Measurements from ENCODE around the gene ZFPL1. TPM values are rescaled to one million over a fixed set of nuclear protein-coding genes. Genes with fewer than 3 reads are reported as not detected.

The ZFPL1 gene
- total and polyA plus RNA-seq, 5 donors from 2014 or later: 27.0 to 42.9 (median 32.5) TPM

GRCh38 chr11:65096926-65097325 is 12.9 kb downstream of the ZFPL1 start:
- Histone ChIP-seq H3K36me3 (ENCODE audit: control insufficient read depth, insufficient read depth, low read length) (peaks cover 16% of the 10 kb centered on the region), H3K9me3 (ENCODE audit: control insufficient read depth in 2 of 2, low read length in 2 of 2) (no peaks in the 10 kb centered on the region), H3K4me3 (ENCODE audit: low read depth, low read length) (peak overlapping the region; percentile 82), H3K27me3 (ENCODE audit: control insufficient read depth, insufficient read depth, low read length) (no peaks in the 10 kb centered on the region), H3K4me1 (ENCODE audit: control insufficient read depth, insufficient read depth, low read length, poor library complexity, severe bottlenecking) (peaks cover 24% of the 10 kb centered on the region), H3K27ac (ENCODE audit: insufficient read depth, low read length, poor library complexity, severe bottlenecking) (peak overlapping the region; percentile 88)
- Mint-ChIP-seq H3K27ac (peak overlapping the region in 2 of 3 donors; percentile 93 to 96), H3K36me3 (peaks cover 11% of the 10 kb centered on the region), H3K9me3 (peaks cover 0 to 2% (median 0%) of the 10 kb centered on the region in 7 donors), H3K4me1 (peaks cover 8 to 30% (median 12%) of the 10 kb centered on the region in 4 donors), H3K4me3 (peak overlapping the region; percentile 88 to 96 (median 92)), H3K27me3 (no peaks in the 10 kb centered on the region)
- no peak for DNase-seq
- no peak for ATAC-seq (ENCODE audit: low read depth in 2 of 2)

GRCh38 chr11:65100674-65101350 is 16.8 kb downstream of the ZFPL1 start:
- Histone ChIP-seq H3K36me3 (ENCODE audit: control insufficient read depth, insufficient read depth, low read length) (peaks cover 40% of the 10 kb centered on the region), H3K27me3 (ENCODE audit: control insufficient read depth, insufficient read depth, low read length) (no peaks in the 10 kb centered on the region), H3K9me3 (ENCODE audit: control insufficient read depth in 2 of 2, low read length in 2 of 2) (no peaks in the 10 kb centered on the region), H3K27ac (ENCODE audit: insufficient read depth, low read length, poor library complexity, severe bottlenecking) (no peak overlapping the region), H3K4me1 (ENCODE audit: control insufficient read depth, insufficient read depth, low read length, poor library complexity, severe bottlenecking) (peaks cover 20% of the 10 kb centered on the region), H3K4me3 (ENCODE audit: low read depth, low read length) (no peak overlapping the region)
- H3K27ac Mint-ChIP-seq: no peak overlapping the region
- peaks cover 21% of the 10 kb centered on the region for H3K36me3 Mint-ChIP-seq
- peaks cover 0 to under 1% (median 0%) of the 10 kb centered on the region in 7 donors for H3K9me3 Mint-ChIP-seq
- peak overlapping the region in 1 of 4 donors; percentile 15 for H3K4me3 Mint-ChIP-seq
- H3K27me3 Mint-ChIP-seq: no peaks in the 10 kb centered on the region
- peaks cover 11 to 39% (median 22%) of the 10 kb centered on the region in 4 donors for H3K4me1 Mint-ChIP-seq
- DNase-seq (no peak), ATAC-seq (ENCODE audit: low read depth in 2 of 2) (no peak)

- ATAC-seq (ENCODE audit: low read depth in 2 of 2) (no peak), DNase-seq (no peak)
- no peak overlapping the region for H3K27ac ChIP-seq (ENCODE audit: insufficient read depth, low read length, poor library complexity, severe bottlenecking)
- H3K27ac Mint-ChIP-seq: peak overlapping the region in 1 of 3 donors; percentile 14
- H3K4me3 Mint-ChIP-seq: no peak overlapping the region
- H3K36me3 ChIP-seq (ENCODE audit: control insufficient read depth, insufficient read depth, low read length): peaks cover 41% of the 10 kb centered on the region
- no peaks in the 10 kb centered on the region for H3K9me3 Mint-ChIP-seq
- H3K9me3 ChIP-seq (ENCODE audit: control insufficient read depth in 2 of 2, low read length in 2 of 2): no peaks in the 10 kb centered on the region
- H3K27me3 Mint-ChIP-seq: no peaks in the 10 kb centered on the region
- no peaks in the 10 kb centered on the region for H3K27me3 ChIP-seq (ENCODE audit: control insufficient read depth, insufficient read depth, low read length)
- peaks cover 7% of the 10 kb centered on the region for H3K4me1 ChIP-seq (ENCODE audit: control insufficient read depth, insufficient read depth, low read length, poor library complexity, severe bottlenecking)
- H3K4me3 ChIP-seq (ENCODE audit: low read depth, low read length): no peak overlapping the region
- H3K4me1 Mint-ChIP-seq: peaks cover 9 to 31% (median 26%) of the 10 kb centered on the region in 4 donors
- peaks cover 29% of the 10 kb centered on the region for H3K36me3 Mint-ChIP-seq
Observed at GRCh38 chr11:65102142-65103095, 18.4 kb downstream of the ZFPL1 start.

- Histone ChIP-seq H3K4me3 (ENCODE audit: low read depth, low read length) (no peak overlapping the region), H3K4me1 (ENCODE audit: control insufficient read depth, insufficient read depth, low read length, poor library complexity, severe bottlenecking) (peaks cover under 1% of the 10 kb centered on the region), H3K36me3 (ENCODE audit: control insufficient read depth, insufficient read depth, low read length) (peaks cover 37% of the 10 kb centered on the region), H3K9me3 (ENCODE audit: control insufficient read depth in 2 of 2, low read length in 2 of 2) (no peaks in the 10 kb centered on the region), H3K27me3 (ENCODE audit: control insufficient read depth, insufficient read depth, low read length) (no peaks in the 10 kb centered on the region), H3K27ac (ENCODE audit: insufficient read depth, low read length, poor library complexity, severe bottlenecking) (no peak overlapping the region)
- Mint-ChIP-seq H3K9me3 (no peaks in the 10 kb centered on the region), H3K27ac (peak overlapping the region in 2 of 3 donors; percentile 65 to 68), H3K4me3 (no peak overlapping the region), H3K36me3 (peaks cover 25% of the 10 kb centered on the region), H3K4me1 (peaks cover 9 to 27% (median 24%) of the 10 kb centered on the region in 4 donors), H3K27me3 (no peaks in the 10 kb centered on the region)
- DNase-seq: no peak
- ATAC-seq (ENCODE audit: low read depth in 2 of 2): no peak
Observed at GRCh38 chr11:65103476-65103875, 19.5 kb downstream of the ZFPL1 start.

GRCh38 chr11:65104628-65105027 is 20.6 kb downstream of the ZFPL1 start:
- no peaks in the 10 kb centered on the region for H3K9me3 Mint-ChIP-seq
- H3K27ac ChIP-seq (ENCODE audit: insufficient read depth, low read length, poor library complexity, severe bottlenecking): no peak overlapping the region
- peaks cover 21% of the 10 kb centered on the region for H3K36me3 Mint-ChIP-seq
- peaks cover 9 to 27% (median 20%) of the 10 kb centered on the region in 4 donors for H3K4me1 Mint-ChIP-seq
- H3K9me3 ChIP-seq (ENCODE audit: control insufficient read depth in 2 of 2, low read length in 2 of 2): no peaks in the 10 kb centered on the region
- peaks cover 45% of the 10 kb centered on the region for H3K36me3 ChIP-seq (ENCODE audit: control insufficient read depth, insufficient read depth, low read length)
- DNase-seq (no peak), ATAC-seq (ENCODE audit: low read depth in 2 of 2) (no peak)
- H3K4me3 Mint-ChIP-seq: no peak overlapping the region
- no peaks in the 10 kb centered on the region for H3K4me1 ChIP-seq (ENCODE audit: control insufficient read depth, insufficient read depth, low read length, poor library complexity, severe bottlenecking)
- H3K27me3 Mint-ChIP-seq: no peaks in the 10 kb centered on the region
- no peak overlapping the region for H3K4me3 ChIP-seq (ENCODE audit: low read depth, low read length)
- peak overlapping the region; percentile 63 to 79 (median 76) for H3K27ac Mint-ChIP-seq
- no peaks in the 10 kb centered on the region for H3K27me3 ChIP-seq (ENCODE audit: control insufficient read depth, insufficient read depth, low read length)

GRCh38 chr11:65107078-65107477 is 23.1 kb downstream of the ZFPL1 start:
- no peak for ATAC-seq (ENCODE audit: low read depth in 2 of 2)
- Histone ChIP-seq H3K4me1 (ENCODE audit: control insufficient read depth, insufficient read depth, low read length, poor library complexity, severe bottlenecking) (peaks cover 21% of the 10 kb centered on the region), H3K27ac (ENCODE audit: insufficient read depth, low read length, poor library complexity, severe bottlenecking) (no peak overlapping the region), H3K27me3 (ENCODE audit: control insufficient read depth, insufficient read depth, low read length) (no peaks in the 10 kb centered on the region), H3K36me3 (ENCODE audit: control insufficient read depth, insufficient read depth, low read length) (peaks cover 40% of the 10 kb centered on the region), H3K4me3 (ENCODE audit: low read depth, low read length) (no peak overlapping the region), H3K9me3 (ENCODE audit: control insufficient read depth in 2 of 2, low read length in 2 of 2) (no peaks in the 10 kb centered on the region)
- Mint-ChIP-seq H3K27me3 (no peaks in the 10 kb centered on the region), H3K9me3 (no peaks in the 10 kb centered on the region), H3K4me3 (peak overlapping the region in 2 of 4 donors; percentile 63 to 83), H3K27ac (no peak overlapping the region), H3K36me3 (peaks cover 22% of the 10 kb centered on the region), H3K4me1 (peaks cover 4 to 43% (median 30%) of the 10 kb centered on the region in 4 donors)
- no peak for DNase-seq

GRCh38 chr11:65107751-65108468 is 23.9 kb downstream of the ZFPL1 start:
- DNase-seq (no peak), ATAC-seq (ENCODE audit: low read depth in 2 of 2) (no peak)
- no peak overlapping the region for H3K27ac ChIP-seq (ENCODE audit: insufficient read depth, low read length, poor library complexity, severe bottlenecking)
- H3K4me1 Mint-ChIP-seq: peaks cover 4 to 43% (median 30%) of the 10 kb centered on the region in 4 donors
- no peaks in the 10 kb centered on the region for H3K9me3 Mint-ChIP-seq
- no peak overlapping the region for H3K4me3 ChIP-seq (ENCODE audit: low read depth, low read length)
- H3K27me3 ChIP-seq (ENCODE audit: control insufficient read depth, insufficient read depth, low read length): no peaks in the 10 kb centered on the region
- H3K36me3 Mint-ChIP-seq: peaks cover 22% of the 10 kb centered on the region
- H3K27me3 Mint-ChIP-seq: no peaks in the 10 kb centered on the region
- H3K36me3 ChIP-seq (ENCODE audit: control insufficient read depth, insufficient read depth, low read length): peaks cover 33% of the 10 kb centered on the region
- peaks cover 29% of the 10 kb centered on the region for H3K4me1 ChIP-seq (ENCODE audit: control insufficient read depth, insufficient read depth, low read length, poor library complexity, severe bottlenecking)
- no peak overlapping the region for H3K4me3 Mint-ChIP-seq
- H3K27ac Mint-ChIP-seq: no peak overlapping the region
- H3K9me3 ChIP-seq (ENCODE audit: control insufficient read depth in 2 of 2, low read length in 2 of 2): no peaks in the 10 kb centered on the region
